HG02938 (cell line): Measurements from ENCODE around the gene ZFYVE28.
"Not testable (repeated sequence)": the region's sequence is repeated elsewhere in the genome, so short reads cannot be mapped to it uniquely, and the experiment has no call there.

Experiments
- ATAC-seq: cut with Tn5 transposase; IDR thresholded peaks from one replicate; pipeline ENCODE4 v1.9.1; 2021; ENCODE audit warnings: mild to moderate bottlenecking, moderate library complexity; ENCODE audit not compliant: unreplicated experiment

Gene ZFYVE28

DNA sequence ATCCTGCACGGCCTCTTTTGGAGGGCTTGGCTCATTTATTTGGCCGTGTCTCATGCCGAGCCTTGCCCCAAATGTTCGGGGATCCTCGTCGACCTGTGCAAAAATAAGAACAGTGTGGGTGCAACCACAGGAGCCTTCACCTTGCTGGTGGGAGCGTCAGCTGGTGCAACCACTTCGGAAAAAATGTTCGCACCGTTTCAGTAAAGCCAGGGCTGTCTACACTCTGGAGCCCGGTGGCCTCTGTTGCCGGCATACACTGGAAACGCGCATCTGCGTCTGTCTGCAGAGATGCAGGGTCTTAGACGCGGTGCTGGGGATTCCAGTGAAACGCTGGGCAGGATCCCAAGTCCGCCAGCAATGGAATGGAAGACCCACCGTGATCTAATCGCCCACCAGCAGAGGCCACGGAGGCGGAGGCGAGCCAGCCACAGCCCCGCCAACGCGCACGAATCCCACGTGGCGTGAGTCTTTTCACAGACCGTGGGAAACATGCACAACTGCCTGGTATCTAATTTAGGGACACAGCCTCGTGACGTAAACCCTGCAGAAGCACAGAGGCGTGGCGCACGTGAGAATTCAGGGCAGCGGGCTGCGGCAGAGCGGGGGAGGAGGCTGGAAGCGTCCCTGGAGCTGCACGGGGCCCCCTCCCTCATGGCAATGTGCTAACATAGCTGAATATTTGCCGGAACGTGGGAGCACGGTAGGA is 142.7 kb downstream of the ZFYVE28 start:
- no peak for ATAC-seq

GRCh38 chr4:2275044-2275397 is 143.4 kb downstream of the ZFYVE28 start:
- not testable (repeated sequence) for ATAC-seq

GRCh38 chr4:2274320-2275043 is 144.0 kb downstream of the ZFYVE28 start:
- ATAC-seq: no peak

DNA sequence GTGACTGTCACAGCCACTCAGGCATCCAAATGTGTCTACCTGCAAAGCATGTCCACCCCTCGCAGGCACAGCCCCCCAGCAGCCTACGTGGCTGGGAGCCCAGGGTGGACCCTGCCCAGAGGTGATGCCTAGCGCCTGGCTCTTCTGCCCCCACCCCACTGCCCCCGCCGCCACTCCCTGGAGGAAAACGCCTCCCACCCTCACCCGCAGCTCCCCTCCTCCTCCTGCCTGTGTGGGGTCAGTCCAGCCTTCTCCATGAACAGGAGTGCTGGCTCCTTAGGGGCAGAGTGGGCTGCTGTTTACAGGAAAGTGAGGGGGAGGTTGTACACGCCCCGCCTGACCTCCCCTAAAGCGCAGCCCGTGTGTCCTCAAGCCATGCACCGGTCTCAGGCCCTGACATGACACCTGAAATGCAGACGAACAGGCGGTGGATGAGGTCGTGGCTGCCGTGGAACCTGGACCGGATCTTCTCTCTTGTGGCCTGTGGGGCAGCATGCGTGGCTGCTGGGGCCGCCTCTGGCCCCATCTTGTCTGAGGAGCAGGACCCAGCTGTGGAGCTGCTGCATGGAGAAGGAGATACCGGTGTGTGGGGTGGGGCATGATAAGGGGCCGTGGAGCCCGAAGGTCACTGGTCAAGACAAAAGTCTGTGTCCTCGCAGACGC is 144.7 kb downstream of the ZFYVE28 start:
- no peak for ATAC-seq

- ATAC-seq: no peak
Measured at GRCh38 chr4:2273221-2273620, 145.2 kb downstream of the ZFYVE28 start.

GRCh38 chr4:2272828-2273120 is 145.7 kb downstream of the ZFYVE28 start:
- ATAC-seq: no peak

DNA sequence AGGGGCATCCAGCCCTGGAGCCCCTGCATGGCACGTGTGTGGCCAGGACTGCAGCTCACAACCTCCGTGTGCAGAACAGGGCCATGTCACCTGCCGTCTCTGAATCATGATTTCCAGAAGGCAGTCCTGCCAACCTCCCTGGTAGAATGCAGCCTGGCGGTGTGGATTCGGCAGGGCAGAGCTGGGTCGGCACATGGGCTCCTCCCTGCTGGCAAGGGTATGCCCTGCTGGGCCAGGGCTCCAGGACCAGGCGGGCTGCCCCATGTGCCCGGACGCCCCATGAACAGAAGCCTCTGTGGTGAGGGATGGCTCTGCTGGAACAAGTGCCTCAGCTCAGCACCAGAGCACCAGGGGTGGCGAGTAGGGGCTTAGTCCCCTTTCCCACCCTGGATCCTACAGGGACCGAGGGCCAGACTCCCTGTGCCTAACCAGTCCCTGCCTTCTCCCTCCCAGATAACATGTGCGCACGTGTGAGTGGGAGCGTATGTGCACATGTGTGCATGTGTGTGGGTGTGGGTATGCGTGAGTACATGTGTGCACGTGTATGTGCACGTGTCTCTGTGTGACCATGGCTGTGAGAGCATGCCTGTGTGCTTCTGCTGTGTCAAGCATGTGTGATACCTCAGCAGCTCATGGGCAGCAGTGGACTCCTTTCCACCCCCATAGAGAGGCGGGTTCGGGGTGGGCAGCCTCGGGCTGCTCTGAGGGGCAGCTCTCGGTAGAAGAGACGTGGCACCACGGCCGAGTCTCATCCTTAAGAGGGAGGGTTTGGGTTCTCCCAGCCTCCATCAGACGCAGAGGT is 146.2 kb downstream of the ZFYVE28 start:
- ATAC-seq: no peak

GRCh38 chr4:2271279-2272025 is 147.0 kb downstream of the ZFYVE28 start:
- ATAC-seq: no peak

- no peak for ATAC-seq
Measured at GRCh38 chr4:2270341-2271165, 147.9 kb downstream of the ZFYVE28 start.

GRCh38 chr4:2269618-2270163 is 148.8 kb downstream of the ZFYVE28 start:
- ATAC-seq: no peak

GRCh38 chr4:2269206-2269531 is 149.3 kb downstream of the ZFYVE28 start:
- ATAC-seq: no peak

- ATAC-seq: no peak
Measured at GRCh38 chr4:2268357-2269205, 149.9 kb downstream of the ZFYVE28 start.

DNA sequence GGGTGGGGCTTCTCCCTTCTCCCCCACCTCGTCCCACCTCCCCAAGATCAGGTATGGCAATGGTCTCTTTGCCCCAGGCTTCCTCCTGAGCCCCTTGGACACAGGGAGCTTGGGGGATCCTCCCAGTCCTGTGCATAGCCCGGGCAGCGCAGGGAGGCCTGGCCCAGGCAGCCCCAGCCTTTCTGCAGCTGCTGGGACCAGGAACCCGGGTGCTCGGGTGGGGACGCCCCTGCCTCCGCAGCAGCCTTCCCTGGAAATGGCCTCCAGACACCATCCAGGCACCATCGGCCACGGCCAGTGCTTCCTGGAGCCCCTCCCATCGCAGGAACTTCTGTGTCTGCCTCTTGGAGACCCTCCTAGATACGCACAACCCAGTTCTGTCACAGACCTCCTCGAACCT is 150.6 kb downstream of the ZFYVE28 start:
- no peak for ATAC-seq

DNA sequence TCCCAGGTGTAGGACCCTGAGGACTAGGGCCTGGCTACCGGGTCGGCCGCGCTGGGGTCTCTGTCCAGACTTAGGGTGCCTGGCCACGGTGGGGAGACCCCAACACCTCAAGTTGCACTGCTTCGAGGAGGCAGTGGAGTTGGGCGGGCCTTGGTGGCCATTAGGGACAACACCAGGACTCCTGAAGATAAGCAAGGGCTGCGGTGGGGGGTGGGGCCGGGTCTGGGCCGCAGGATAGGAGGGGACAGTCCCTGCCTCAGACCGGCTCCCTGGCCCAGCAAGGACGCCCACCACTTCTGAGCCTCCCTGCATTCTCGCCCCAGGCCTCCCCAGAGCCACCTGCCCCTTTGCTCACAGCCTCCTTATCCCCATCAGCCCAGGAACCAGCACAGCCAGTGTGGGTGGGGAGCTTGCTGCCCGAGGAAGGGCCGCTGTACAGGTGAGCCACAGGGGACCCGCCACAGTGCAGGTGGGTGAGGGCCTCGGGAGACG is 151.1 kb downstream of the ZFYVE28 start:
- no peak for ATAC-seq

DNA sequence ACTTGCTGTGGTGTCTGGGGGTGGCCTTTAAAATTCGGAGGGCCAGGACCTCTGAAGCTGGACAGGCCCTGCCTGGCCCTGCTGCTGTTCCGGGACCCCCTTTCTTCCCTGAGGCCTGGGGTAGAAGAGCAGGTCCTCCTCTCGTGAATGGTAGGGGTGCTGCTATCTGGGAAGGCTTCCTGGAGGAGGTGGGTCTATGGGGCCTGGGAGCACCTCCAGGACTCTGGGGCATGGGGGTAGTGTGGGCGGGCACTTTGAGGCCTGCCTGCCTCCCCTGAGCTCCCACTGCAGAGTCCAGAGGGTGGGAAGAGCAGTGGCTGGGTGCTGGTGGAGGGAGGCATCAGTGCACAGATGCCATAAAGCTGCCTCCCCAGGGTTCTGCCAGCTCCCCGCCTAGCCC is 151.6 kb downstream of the ZFYVE28 start:
- ATAC-seq: no peak

- no peak for ATAC-seq
Measured at GRCh38 chr4:2266181-2266580, 152.3 kb downstream of the ZFYVE28 start.

DNA sequence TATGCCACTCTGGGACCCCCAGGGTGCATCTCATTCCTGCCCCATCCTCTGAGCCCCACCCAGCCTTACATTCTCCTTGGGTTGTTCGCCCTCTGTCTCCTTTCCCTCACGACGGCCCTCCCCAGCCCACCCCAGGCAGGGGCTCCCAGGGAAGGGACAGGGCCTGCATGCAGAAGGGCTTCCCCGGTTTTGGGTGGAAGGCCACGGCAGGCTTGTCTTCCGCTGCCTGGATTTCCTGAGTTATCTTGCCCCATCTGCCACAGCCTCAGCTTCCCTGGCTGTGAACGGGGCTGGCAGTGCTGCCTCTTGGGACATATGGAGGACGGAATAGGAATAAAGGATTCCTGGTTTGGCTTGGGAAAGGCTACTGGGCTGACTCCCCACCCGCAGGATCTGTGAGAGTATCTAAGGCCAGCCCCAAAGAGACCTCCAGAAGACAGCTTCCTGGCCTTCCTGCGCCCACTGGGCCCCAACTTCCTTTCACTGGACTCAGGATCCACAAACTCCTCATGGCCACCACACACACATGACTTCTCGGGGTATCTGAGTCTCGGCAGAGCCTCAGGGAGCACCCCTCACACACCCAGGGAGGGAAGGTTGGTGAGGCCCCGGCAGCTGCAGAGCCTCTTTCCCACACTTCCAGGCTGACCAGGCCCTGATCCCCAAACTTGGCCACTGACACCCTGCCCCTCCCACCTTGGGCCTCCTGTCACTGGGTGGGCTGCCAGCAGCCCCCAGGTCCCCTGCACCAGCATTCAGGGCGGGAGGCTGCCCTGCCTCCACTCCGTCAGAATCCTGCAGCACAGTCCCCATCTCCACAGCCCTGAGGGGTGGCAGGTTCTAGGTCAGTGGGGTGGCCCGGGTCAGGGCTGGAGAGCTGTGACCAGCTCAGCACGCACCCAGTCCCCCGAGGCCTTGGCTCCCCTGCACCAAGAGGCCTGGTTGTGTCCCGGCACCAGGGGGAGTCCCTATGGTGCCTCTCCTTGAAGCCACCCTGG is 153.0 kb downstream of the ZFYVE28 start:
- ATAC-seq: no peak
